ENCODE data around the gene EXOC3L2. TPM values are rescaled to one million over a fixed set of nuclear protein-coding genes. Genes with fewer than 3 reads are reported as not detected.

Gene EXOC3L2
- total RNA-seq = 1 to 10 TPM; 2.2 to 2.4 TPM

GRCh38 chr19:45245334-45245787 is at the start of gene EXOC3L2:
EXOC3L2 (minus strand) TSS chr19:45245407; CDS start chr19:45239045, 6,362 bp downstream.
- Histone ChIP-seq H3K4me1 (ENCODE audit: control insufficient read depth in 1 of 2, low read depth in 2 of 2) (peaks cover 2 to 3% of the 10 kb centered on the region in 2 donors), H3K9me3 (no peaks in the 10 kb centered on the region), H3K36me3 (no peaks in the 10 kb centered on the region), H3K4me3 (peak within 1 kb of the TSS; percentile 14), H3K27ac (no peak within 1 kb of the TSS), H3K27me3 (replicated peaks; ENCODE audit: insufficient read depth) (no peaks in the 10 kb centered on the region)
- no peak for TF ChIP-seq CTCF (IDR thresholded peaks at IDR 0.05)
- DNase-seq (ENCODE audit: low spot score) (no peak), ATAC-seq (ENCODE audit: insufficient number of reproducible peaks, low FRiP score, low read depth) (no peak)

GRCh38 chr19:45294291-45295029 is 49.3 kb upstream of the EXOC3L2 start:
- Histone ChIP-seq H3K4me1 (ENCODE audit: control insufficient read depth in 1 of 2, low read depth in 2 of 2) (peaks cover 5 to 12% of the 10 kb centered on the region in 2 donors), H3K27ac (no peak overlapping the region), H3K9me3 (peaks cover 3% of the 10 kb centered on the region), H3K27me3 (replicated peaks; ENCODE audit: insufficient read depth) (no peaks in the 10 kb centered on the region), H3K36me3 (peaks cover 18% of the 10 kb centered on the region), H3K4me3 (no peak overlapping the region)
- DNase-seq (ENCODE audit: low spot score) (no peak), ATAC-seq (ENCODE audit: insufficient number of reproducible peaks, low FRiP score, low read depth) (no peak)
- no peak for TF ChIP-seq CTCF (IDR thresholded peaks at IDR 0.05)

- Histone ChIP-seq H3K27ac (no peak overlapping the region), H3K9me3 (peaks cover 3% of the 10 kb centered on the region), H3K4me1 (ENCODE audit: control insufficient read depth in 1 of 2, low read depth in 2 of 2) (peaks cover 5 to 12% of the 10 kb centered on the region in 2 donors), H3K36me3 (peaks cover 14% of the 10 kb centered on the region), H3K4me3 (no peak overlapping the region), H3K27me3 (replicated peaks; ENCODE audit: insufficient read depth) (no peaks in the 10 kb centered on the region)
- ATAC-seq (ENCODE audit: insufficient number of reproducible peaks, low FRiP score, low read depth) (no peak), DNase-seq (ENCODE audit: low spot score) (no peak)
- TF ChIP-seq CTCF (IDR thresholded peaks at IDR 0.05) = no peak
Measured at GRCh38 chr19:45293682-45294081, 48.5 kb upstream of the EXOC3L2 start.

GRCh38 chr19:45291834-45292233 is 46.6 kb upstream of the EXOC3L2 start:
- DNase-seq (ENCODE audit: low spot score) (no peak), ATAC-seq (ENCODE audit: insufficient number of reproducible peaks, low FRiP score, low read depth) (no peak)
- Histone ChIP-seq H3K27me3 (replicated peaks; ENCODE audit: insufficient read depth) (no peaks in the 10 kb centered on the region), H3K4me1 (ENCODE audit: control insufficient read depth in 1 of 2, low read depth in 2 of 2) (peaks cover 5 to 12% of the 10 kb centered on the region in 2 donors), H3K27ac (no peak overlapping the region), H3K9me3 (peaks cover 3% of the 10 kb centered on the region), H3K36me3 (peaks cover 19% of the 10 kb centered on the region), H3K4me3 (no peak overlapping the region)
- TF ChIP-seq CTCF (IDR thresholded peaks at IDR 0.05) = no peak

- ATAC-seq (ENCODE audit: insufficient number of reproducible peaks, low FRiP score, low read depth) = no peak
- peaks cover 18% of the 10 kb centered on the region for H3K36me3 ChIP-seq
Measured at GRCh38 chr19:45290381-45290931, 45.2 kb upstream of the EXOC3L2 start.

More at GRCh38 chr19:45290381-45290931, 45.2 kb upstream of the EXOC3L2 start:
- no peak for TF ChIP-seq CTCF (IDR thresholded peaks at IDR 0.05)
- no peaks in the 10 kb centered on the region for H3K27me3 ChIP-seq (replicated peaks; ENCODE audit: insufficient read depth)
- no peak overlapping the region for H3K4me3 ChIP-seq
- DNase-seq (ENCODE audit: low spot score) = no peak
- H3K4me1 ChIP-seq (ENCODE audit: control insufficient read depth in 1 of 2, low read depth in 2 of 2) = peaks cover 5 to 12% of the 10 kb centered on the region in 2 donors
- H3K9me3 ChIP-seq = peaks cover 3% of the 10 kb centered on the region
- no peak overlapping the region for H3K27ac ChIP-seq
